Astrocyte of the hippocampus (primary cell): ENCODE results near the gene EEF1AKMT1.
A peak's percentile ranks its signal among the peaks of the same experiment; 100 is the strongest.

Experiments used
- DNase-seq: peaks from one replicate; pipeline ENCODE4 v3.0.0; 2011; ENCODE audit warnings: low read depth, low spot score

The EEF1AKMT1 gene

GRCh38 chr13:20773194-20774080, at the start of gene EEF1AKMT1:
Gene EEF1AKMT1 (minus strand): TSS chr13:20773961. CDS start chr13:20757598, 16,363 bp downstream.
- DNase-seq: peak; percentile 97

DNA sequence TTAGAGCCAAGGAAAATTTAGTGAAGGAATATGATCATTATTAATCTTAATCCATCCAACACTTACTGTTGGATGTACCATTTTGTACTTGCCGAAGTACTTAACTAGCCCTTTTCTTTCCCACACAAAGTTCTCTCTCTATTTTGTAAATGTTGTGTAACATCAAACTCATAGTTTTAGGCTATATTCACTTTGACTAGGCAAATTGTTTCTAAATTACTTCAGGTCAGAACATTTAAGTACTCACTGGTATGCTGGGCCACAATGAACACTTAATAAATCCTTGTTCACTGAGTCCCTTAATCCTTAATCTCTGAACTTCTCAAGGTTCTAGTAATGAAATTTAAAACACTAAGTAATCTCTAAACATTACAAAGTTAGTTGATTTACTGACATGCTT, 49.3 kb upstream of the EEF1AKMT1 start:
- no peak for DNase-seq

- DNase-seq: no peak
Measured at GRCh38 chr13:20822406-20822805, 48.6 kb upstream of the EEF1AKMT1 start.

DNA sequence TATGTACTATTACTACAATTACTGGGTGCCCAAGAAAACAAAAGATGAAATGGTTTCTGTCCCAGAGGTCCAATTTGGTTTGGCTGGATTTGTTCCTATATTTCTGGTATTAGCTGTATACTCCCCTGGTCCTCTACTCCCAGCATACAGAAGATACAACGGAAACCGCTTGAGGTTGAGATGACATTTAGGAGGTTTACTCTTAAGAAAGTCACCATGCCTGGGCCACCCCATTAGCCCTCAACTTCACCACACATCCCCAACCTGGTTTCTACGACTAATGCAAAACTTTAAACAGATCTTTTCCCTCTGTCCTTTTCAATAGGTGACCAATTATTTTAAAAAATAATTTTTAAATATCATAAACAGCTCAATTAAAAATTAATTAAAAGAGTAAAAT, 46.0 kb upstream of the EEF1AKMT1 start:
- no peak for DNase-seq

DNA sequence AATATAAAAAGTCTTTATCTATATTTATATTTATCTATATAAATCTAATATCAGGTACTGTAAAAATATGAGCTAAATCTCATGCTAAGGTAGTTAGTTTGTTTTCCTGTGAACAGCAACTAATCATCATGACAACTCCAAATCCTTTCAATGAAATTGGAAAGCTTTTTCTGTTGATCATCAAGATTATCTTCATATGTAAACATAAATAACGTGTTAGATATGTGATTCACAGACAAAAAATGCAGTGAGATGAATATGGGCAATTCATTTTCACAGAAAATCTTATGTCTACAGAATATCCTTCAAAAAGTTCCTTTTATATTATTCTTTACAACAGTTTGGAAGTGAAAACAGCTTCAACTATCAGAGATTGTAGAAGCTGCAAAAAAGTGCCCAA, 41.7 kb upstream of the EEF1AKMT1 start:
- no peak for DNase-seq

GRCh38 chr13:20814224-20814910, 40.6 kb upstream of the EEF1AKMT1 start:
- peak; percentile 93 for DNase-seq

- DNase-seq: no peak
Measured at GRCh38 chr13:20812890-20813289, 39.1 kb upstream of the EEF1AKMT1 start.

DNA sequence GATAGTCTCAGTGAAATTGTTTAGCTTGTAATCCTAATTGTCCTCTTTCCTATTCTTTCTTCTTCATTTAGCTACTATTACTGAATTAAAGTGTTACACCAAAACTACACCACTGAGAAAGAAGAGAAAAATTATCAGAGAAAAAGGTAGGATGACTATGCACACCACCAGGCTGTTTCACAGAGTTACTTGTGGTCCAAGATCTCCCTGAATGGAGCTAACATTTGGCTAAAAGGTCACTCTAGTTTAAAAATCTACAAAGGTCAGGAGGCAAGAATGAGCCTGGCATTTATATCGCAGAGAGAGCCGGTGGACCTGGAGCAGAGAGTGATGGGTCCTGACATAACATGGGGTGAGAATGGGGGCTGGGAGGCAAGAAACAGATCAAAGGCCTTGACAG, 37.0 kb upstream of the EEF1AKMT1 start:
- no peak for DNase-seq

DNA sequence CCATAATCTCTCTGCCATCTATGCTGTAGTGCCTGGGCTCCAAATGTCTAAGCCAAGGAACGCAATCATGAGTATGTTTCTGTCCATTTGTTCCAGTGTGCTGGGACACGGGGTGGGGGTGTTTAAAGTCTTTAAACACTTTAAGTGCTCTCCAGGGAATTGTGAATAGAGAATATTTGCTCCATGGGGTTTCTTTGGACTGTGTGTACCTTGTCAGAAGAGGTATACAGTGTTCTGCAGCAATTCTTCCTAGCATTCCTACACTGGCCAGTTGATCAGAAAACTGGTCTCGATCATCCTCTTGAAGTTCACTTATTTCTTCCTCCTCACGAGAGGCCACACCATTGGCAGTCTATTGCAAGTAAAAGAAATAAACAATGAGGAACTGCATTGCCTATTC, 35.1 kb upstream of the EEF1AKMT1 start:
- DNase-seq: no peak

DNA sequence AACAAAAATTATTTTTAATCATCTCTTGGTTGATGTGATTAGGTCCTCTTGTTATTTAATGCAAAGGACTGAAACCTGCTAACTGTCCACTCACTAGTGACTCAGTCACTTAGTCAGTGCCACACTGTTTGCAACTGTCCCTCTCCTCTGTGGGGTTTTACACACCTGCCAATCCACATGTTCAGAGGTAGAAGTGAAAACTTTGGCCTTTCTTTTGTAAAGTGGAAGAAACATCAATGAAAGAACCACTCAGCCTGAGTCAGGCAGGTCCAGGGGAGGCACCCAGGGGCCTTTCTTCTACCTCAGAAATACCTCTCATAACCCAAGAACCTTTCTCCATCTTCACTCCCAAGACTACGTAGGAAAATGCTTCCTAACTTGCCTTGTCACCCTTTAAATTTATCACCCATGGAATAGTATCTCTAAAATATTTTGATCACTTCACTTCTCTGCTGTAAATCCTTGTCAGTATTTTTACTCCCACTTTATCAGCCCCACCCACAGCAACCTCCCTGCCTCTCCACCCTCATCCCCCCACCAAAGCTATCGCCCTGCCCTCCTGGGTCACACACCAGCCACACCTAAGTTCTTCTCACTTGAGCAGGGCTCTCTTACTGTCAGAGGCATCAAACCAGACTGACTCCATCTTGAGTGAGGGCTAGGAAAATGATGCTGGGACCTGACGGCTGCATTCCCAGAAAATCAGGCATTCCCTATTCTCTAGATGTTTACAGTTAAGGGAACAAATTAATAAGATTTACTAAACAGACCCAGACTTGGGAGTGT, 29.6 kb upstream of the EEF1AKMT1 start:
- no peak for DNase-seq

DNA sequence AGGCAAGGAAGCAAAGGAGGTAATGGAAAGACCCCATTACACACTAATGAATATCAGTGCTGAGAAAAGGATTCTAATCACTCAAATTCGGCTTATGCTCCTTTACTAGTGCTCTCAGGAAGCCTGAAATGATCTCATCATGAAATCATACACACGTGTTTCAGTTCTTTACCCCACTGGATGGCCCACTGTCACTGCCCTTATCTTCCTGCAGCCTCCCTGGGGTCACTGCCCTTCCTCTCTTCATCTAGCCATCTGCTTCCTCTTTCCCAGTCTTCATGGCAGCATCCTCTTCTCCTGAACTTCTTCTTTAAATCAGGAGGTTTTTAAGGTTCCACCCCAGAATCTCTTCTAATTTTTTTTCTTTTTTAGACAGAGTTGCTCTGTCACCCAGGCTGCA, 27.9 kb upstream of the EEF1AKMT1 start:
- DNase-seq: no peak

- DNase-seq: peak; percentile 44
Measured at GRCh38 chr13:20799726-20800416, 26.1 kb upstream of the EEF1AKMT1 start.

- no peak for DNase-seq
Measured at GRCh38 chr13:20798027-20798426, 24.3 kb upstream of the EEF1AKMT1 start.

DNA sequence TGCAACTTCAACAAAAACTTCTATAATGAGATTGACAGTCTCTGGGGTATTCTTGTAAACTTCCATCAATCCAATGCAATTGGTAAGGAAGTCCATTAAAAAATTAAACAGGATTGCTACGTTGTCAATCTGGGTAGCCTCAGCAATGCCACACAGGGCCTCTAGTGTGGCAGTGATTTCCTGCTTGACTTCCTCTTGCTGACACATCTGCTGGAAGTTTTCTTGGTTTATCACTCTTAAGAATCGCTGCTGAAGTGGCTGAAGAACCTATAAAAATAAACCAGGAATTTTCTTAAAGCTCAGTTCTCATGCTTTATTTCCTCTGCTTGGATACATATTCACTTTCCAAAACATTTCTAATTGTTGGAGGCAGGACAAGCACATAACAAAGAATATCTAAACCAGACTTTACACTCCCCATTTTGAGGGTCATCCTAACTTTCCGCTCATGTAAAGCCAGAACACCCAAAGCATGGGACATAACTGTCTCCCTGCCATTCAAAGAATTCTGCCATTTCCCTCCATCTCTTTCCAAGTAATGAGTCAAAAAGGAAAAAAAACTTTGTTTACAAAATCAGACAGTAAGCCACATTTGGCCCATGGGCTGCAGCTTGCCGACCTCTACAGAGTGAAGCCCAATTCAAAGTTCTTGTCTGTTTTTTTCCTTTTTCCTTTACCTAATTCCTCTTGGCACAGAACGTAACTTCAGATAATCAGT, 23.2 kb upstream of the EEF1AKMT1 start:
- DNase-seq: no peak

- no peak for DNase-seq
Measured at GRCh38 chr13:20789665-20790064, 15.9 kb upstream of the EEF1AKMT1 start.

DNA sequence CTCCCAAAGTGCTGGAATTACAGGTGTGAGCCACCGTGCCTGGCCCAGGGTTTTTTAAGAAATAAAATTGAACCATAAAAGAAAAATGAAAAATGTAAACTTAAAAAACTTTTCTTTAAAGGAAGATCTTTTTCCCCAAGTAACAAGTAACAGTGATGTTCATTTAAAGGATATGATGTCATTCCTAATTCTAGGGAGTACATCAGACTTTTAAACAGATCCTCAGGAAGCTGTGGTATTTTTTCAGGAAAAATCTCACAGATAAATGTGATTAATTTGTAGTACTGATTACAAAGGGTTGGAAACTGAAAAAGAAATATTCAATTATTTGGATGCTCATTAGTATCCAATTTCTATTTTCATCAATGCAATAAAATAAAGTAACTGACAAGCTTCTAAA, 14.6 kb upstream of the EEF1AKMT1 start:
- no peak for DNase-seq

DNA sequence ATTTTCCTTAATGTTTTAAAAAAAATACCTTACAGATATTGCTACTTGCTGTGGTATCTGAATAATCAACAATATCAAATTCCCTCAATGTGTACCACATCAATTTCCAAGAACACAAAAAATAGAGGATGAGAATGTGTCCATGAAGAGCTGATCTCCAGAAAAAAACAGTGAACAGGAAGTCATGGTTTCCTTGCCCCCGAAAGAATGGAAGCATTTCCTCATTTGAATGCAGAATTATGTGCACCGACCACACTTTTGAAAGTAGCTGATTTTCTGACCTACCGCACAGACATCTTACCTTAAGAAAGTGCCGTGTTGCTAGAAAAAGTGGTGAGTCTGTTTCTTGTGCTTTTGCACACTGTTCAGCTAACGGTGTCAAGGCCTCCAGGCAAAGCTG, 13.4 kb upstream of the EEF1AKMT1 start:
- no peak for DNase-seq

GRCh38 chr13:20782116-20782708, 8.5 kb upstream of the EEF1AKMT1 start:
- no peak for DNase-seq

- no peak for DNase-seq
Measured at GRCh38 chr13:20780317-20780716, 6.6 kb upstream of the EEF1AKMT1 start.

DNA sequence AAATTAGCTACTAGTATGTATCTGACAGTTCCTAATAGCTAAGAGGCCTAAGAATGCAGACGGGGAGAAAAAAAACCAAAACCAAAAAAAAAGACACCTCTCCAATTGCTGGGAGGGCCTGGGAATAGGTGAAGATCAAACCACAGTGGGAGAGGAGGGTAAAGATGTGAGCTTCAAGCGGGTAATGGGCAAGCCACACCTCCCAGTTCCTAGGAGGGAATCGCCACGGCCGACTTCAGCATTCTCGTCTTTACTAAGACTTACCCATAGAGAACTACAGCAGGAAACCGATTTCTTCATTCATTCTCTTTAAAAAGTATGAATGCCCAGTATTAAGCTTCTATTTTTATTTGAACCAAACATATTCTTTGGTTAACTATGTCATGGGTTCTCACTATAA, 5.6 kb upstream of the EEF1AKMT1 start:
- no peak for DNase-seq

DNA sequence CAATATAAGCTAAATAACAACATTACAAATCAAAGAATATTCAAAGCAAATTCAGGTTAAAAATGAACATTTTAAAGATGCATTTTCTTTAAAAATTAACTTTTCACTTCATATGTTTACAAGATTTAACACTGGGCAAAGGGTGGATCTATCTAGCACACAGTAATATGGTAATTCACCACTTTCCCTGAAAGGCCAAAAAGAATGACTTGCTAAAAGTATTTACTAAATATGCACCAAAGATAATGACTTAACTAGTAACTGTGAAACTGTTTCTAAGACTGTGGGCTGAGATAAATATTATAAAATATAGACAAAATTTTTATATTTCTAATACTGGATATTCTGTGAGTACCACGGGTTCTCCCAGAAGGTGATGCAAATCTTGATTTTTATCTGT, 4.5 kb upstream of the EEF1AKMT1 start:
- no peak for DNase-seq
